Measurements from ENCODE around the gene GALE. TPM values are rescaled to one million over a fixed set of nuclear protein-coding genes. Genes with fewer than 3 reads are reported as not detected.

The GALE gene
- total RNA-seq, 1 experiment from 2014 or later, result 86.0 TPM

- Histone ChIP-seq H3K9me3 (ENCODE audit: low read length) (no peaks in the 10 kb centered on the region), H3F3A (ENCODE audit: low read length, unreplicated experiment) (no peaks in the 10 kb centered on the region), H3K4me2 (ENCODE audit: low read length) (no peak overlapping the region), H2AFZ (ENCODE audit: low read length) (no peak overlapping the region), H3K79me2 (ENCODE audit: low read length) (peaks cover 40% of the 10 kb centered on the region), H4K20me1 (ENCODE audit: low read length) (peaks cover 11% of the 10 kb centered on the region), H3K27me3 (ENCODE audit: low read length) (no peaks in the 10 kb centered on the region), H3K9ac (ENCODE audit: low read length) (no peak overlapping the region), H3K4me3 (ENCODE audit: low read length) (no peak overlapping the region), H3K27ac (ENCODE audit: low read length) (no peak overlapping the region), H3K4me1 (ENCODE audit: insufficient read depth, low read length) (no peaks in the 10 kb centered on the region), H3K9me2 (replicated peaks; ENCODE audit: low read length) (no peaks in the 10 kb centered on the region), H3K36me3 (ENCODE audit: low read depth, low read length) (peaks cover 73% of the 10 kb centered on the region)
- CTCF ChIA-PET, result no interaction called here
- no TSS peak for BruUV-seq (replicated peaks)
- DNase-seq, result no peak
- ATAC-seq, result no peak
- TF ChIP-seq EZH2phosphoT487 (IDR thresholded peaks at IDR 0.05; ENCODE audit: borderline replicate concordance, low read length) (no peak), EZH2 (IDR thresholded peaks at IDR 0.05; ENCODE audit: low read length, unreplicated experiment) (no peak), CTCF (conservative IDR thresholded peaks at IDR 0.05; ENCODE audit: low read depth, low read length) (no peak)
- POLR2A ChIA-PET (ENCODE audit: unreplicated experiment), result interaction anchor here (0.6 kb wide), 1 partner anchor 740 kb away, joined by 5 read pairs; no protein-coding TSS in a partner anchor
- intact Hi-C loops (cut with micrococcal nuclease), result no loop called here
These were observed 48.7 kb downstream of the GALE start for GRCh38 chr1:23751815-23752200.

GRCh38 chr1:23751050-23751814, 49.3 kb downstream of the GALE start:
- no peaks in the 10 kb centered on the region for H3F3A ChIP-seq (ENCODE audit: low read length, unreplicated experiment)
- H3K79me2 ChIP-seq (ENCODE audit: low read length), result peaks cover 46% of the 10 kb centered on the region
- ChIA-PET POLR2A (ENCODE audit: unreplicated experiment) (interaction anchor here (0.6 kb wide), 1 partner anchor 739 kb away, joined by 5 read pairs; no protein-coding TSS in a partner anchor), CTCF (no interaction called here)
- BruUV-seq (replicated peaks), result TSS peak; percentile 16
- H3K4me3 ChIP-seq (ENCODE audit: low read length), result no peak overlapping the region
- no peak overlapping the region for H3K9ac ChIP-seq (ENCODE audit: low read length)
- no peak overlapping the region for H3K4me2 ChIP-seq (ENCODE audit: low read length)
- peaks cover 13% of the 10 kb centered on the region for H4K20me1 ChIP-seq (ENCODE audit: low read length)
- H3K36me3 ChIP-seq (ENCODE audit: low read depth, low read length), result peaks cover 67% of the 10 kb centered on the region
- H3K9me2 ChIP-seq (replicated peaks; ENCODE audit: low read length), result no peaks in the 10 kb centered on the region
- DNase-seq, result peak; percentile 59
- TF ChIP-seq CTCF (conservative IDR thresholded peaks at IDR 0.05; ENCODE audit: low read depth, low read length), result peak; percentile 82
- no peak for TF ChIP-seq EZH2 (IDR thresholded peaks at IDR 0.05; ENCODE audit: low read length, unreplicated experiment)
- TF ChIP-seq EZH2phosphoT487 (IDR thresholded peaks at IDR 0.05; ENCODE audit: borderline replicate concordance, low read length), result no peak
- no peaks in the 10 kb centered on the region for H3K27me3 ChIP-seq (ENCODE audit: low read length)
- H3K4me1 ChIP-seq (ENCODE audit: insufficient read depth, low read length), result no peaks in the 10 kb centered on the region
- peak; percentile 76 for ATAC-seq
- H3K9me3 ChIP-seq (ENCODE audit: low read length), result no peaks in the 10 kb centered on the region
- intact Hi-C loops (cut with micrococcal nuclease), result no loop called here
- H2AFZ ChIP-seq (ENCODE audit: low read length), result no peak overlapping the region
- no peak overlapping the region for H3K27ac ChIP-seq (ENCODE audit: low read length)

GRCh38 chr1:23748016-23748415, 52.5 kb downstream of the GALE start:
- Histone ChIP-seq H3K9ac (ENCODE audit: low read length) (no peak overlapping the region), H3K27me3 (ENCODE audit: low read length) (no peaks in the 10 kb centered on the region), H3K4me1 (ENCODE audit: insufficient read depth, low read length) (peaks cover 11% of the 10 kb centered on the region), H3F3A (ENCODE audit: low read length, unreplicated experiment) (no peaks in the 10 kb centered on the region), H3K27ac (ENCODE audit: low read length) (no peak overlapping the region), H2AFZ (ENCODE audit: low read length) (no peak overlapping the region), H3K4me3 (ENCODE audit: low read length) (no peak overlapping the region), H3K9me2 (replicated peaks; ENCODE audit: low read length) (no peaks in the 10 kb centered on the region), H3K4me2 (ENCODE audit: low read length) (no peak overlapping the region), H3K36me3 (ENCODE audit: low read depth, low read length) (peaks cover 39% of the 10 kb centered on the region), H4K20me1 (ENCODE audit: low read length) (peaks cover 28% of the 10 kb centered on the region), H3K79me2 (ENCODE audit: low read length) (peaks cover 76% of the 10 kb centered on the region), H3K9me3 (ENCODE audit: low read length) (no peaks in the 10 kb centered on the region)
- ChIA-PET POLR2A (ENCODE audit: unreplicated experiment) (no interaction called here), CTCF (no interaction called here)
- intact Hi-C loops (cut with micrococcal nuclease), result no loop called here
- DNase-seq (no peak), ATAC-seq (no peak)
- TF ChIP-seq EZH2phosphoT487 (IDR thresholded peaks at IDR 0.05; ENCODE audit: borderline replicate concordance, low read length), result no peak
- no peak for TF ChIP-seq EZH2 (IDR thresholded peaks at IDR 0.05; ENCODE audit: low read length, unreplicated experiment)
- TF ChIP-seq CTCF (conservative IDR thresholded peaks at IDR 0.05; ENCODE audit: low read depth, low read length), result no peak
- BruUV-seq (replicated peaks), result no TSS peak
